Endometrial microvascular endothelial cells (primary cell): ENCODE measurements around the gene CCT8. TPM values are rescaled to one million over a fixed set of nuclear protein-coding genes. Genes with fewer than 3 reads are reported as not detected.

ENCODE experiments used
- in situ Hi-C: cut with HindIII; loops from 2 replicates; pipeline ENCODE4 v1.10.0; 2017; ENCODE audit warnings: low sequenced_read_pairs, low pct_unique_long_range_greater_than_20kb; ENCODE audit errors: inconsistent ontology term
- total RNA-seq: library from RNA; depleted of rRNA; stranded (reverse); fragments of >200 nt; gene quantifications from one replicate; pipeline ENCODE4 v1.2.3, GENCODE V29; 2015; ENCODE audit errors: inconsistent ontology term

Gene CCT8, protein sequence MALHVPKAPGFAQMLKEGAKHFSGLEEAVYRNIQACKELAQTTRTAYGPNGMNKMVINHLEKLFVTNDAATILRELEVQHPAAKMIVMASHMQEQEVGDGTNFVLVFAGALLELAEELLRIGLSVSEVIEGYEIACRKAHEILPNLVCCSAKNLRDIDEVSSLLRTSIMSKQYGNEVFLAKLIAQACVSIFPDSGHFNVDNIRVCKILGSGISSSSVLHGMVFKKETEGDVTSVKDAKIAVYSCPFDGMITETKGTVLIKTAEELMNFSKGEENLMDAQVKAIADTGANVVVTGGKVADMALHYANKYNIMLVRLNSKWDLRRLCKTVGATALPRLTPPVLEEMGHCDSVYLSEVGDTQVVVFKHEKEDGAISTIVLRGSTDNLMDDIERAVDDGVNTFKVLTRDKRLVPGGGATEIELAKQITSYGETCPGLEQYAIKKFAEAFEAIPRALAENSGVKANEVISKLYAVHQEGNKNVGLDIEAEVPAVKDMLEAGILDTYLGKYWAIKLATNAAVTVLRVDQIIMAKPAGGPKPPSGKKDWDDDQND
- total RNA-seq, result 268 TPM

- in situ Hi-C loops, result no loop called here
Observed at GRCh38 chr21:29073222-29074006, at the start of gene CCT8. CCT8 (minus strand) TSS chr21:29073648; CDS start chr21:29073590, 58 bp downstream.

DNA sequence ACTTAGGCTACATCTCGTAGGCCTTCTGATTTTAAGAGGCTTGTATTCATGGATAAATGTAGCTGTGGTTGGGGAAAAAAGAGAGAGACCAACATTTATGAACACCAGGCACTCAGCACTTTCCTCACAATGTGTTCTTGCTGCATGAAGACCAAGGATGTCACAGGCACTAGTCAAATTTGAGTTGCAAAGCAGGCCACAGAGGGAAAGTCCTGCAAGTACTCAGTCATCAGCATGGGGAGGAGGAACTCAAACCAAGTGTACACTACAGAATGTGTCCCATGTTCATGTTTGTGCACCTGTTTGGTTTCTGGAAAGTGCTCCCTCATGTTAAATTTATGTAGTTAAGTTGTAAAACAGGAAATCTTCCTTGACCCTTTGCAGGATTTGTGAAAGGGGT is 48.3 kb upstream of the CCT8 start:
- in situ Hi-C loops, result no loop called here

DNA sequence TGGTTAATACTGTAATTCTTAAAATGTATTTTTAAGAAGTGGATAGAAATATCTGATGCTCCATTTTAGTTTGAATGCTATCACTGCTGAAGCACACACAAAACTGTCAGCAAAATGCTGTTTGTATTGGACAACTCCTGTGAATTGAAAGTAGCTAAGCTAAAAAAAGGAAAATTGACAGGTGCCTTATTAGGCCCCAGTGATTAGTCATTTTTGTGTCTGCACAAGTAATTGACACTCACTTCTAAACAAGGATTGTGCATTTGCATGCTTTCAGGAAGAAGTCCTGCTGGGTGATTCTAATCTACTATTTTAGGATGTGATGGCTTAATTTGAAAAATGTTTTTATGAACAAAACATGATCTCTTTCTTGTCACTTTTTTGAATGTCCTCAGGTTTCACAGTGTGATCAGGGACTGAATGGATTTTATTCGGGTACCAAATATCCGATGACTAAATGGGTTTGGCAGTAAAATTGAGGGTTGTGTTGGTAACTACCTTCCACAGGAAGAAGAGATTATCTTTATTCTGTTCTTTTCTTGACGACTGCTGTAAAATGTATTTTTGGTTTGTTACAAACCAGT is 44.0 kb upstream of the CCT8 start:
- in situ Hi-C loops, result no loop called here

- in situ Hi-C loops, result no loop called here
Observed at GRCh38 chr21:29115899-29116298, 42.5 kb upstream of the CCT8 start.

- in situ Hi-C loops, result no loop called here
Observed at GRCh38 chr21:29114765-29115500, 41.5 kb upstream of the CCT8 start.

DNA sequence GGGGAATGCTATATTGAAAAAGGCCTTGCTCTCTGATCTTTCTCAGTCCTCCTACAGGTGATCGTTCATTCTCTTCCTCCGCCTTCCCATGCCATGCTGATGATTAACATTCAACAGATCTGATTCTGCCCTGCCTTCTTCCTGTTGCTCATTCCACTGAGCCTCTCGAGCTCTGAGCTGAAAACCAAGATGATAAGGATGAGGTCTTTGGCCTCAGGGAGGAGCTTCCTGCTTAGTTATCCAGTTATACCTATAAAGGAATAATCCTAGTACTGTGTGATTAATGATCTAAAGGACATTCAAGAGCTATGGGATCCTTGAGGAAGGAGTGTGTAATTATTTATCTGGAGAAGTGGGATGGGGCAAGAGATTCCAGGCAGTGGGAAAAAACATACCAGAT is 31.8 kb upstream of the CCT8 start:
- in situ Hi-C loops, result no loop called here

DNA sequence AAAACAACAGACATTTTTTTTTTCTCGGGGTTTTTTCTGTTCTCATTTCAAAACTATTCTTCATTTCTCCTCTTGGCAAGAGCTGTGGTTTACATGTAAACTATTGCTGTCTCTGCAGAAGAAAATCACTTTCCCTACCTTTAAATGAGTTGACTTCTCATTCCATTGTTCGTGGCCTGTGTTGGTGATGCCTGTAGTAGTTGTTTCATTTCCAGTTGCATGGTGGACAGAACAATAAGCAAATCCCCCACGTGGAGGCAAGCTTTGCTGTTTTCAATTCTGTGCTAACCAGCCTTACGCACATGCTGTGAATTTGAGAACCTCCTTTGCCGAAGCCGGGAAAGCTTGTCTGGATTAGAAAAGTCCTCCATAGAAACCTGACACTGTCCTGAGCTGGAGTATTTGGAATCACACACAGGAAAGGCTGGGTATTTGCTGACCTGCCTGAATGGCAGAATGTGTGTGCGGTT is 30.8 kb upstream of the CCT8 start:
- in situ Hi-C loops, result no loop called here

GRCh38 chr21:29102791-29103257 is 29.4 kb upstream of the CCT8 start:
- in situ Hi-C loops, result no loop called here

DNA sequence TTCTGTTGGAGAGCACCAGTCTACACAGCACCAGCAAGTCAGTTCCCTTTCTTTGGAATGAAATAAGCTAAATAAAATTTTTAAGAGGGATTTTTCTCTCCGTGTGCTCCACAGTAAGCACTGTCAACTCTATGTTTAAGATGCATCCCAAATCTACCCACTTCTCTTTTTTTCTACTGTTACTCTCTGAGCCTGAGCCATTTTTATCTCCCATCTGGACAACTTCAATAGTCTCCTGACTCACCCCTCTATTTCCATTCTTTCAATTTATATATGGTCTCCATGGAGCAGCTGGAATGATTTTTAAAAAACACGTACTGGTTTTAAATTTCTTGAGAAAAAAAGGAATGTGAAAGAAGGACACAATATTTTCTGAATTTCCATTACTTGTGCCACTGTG is 24.7 kb upstream of the CCT8 start:
- in situ Hi-C loops, result loop anchor here (25.0 kb wide), 1 partner anchor 264 kb away; no protein-coding TSS in a partner anchor

DNA sequence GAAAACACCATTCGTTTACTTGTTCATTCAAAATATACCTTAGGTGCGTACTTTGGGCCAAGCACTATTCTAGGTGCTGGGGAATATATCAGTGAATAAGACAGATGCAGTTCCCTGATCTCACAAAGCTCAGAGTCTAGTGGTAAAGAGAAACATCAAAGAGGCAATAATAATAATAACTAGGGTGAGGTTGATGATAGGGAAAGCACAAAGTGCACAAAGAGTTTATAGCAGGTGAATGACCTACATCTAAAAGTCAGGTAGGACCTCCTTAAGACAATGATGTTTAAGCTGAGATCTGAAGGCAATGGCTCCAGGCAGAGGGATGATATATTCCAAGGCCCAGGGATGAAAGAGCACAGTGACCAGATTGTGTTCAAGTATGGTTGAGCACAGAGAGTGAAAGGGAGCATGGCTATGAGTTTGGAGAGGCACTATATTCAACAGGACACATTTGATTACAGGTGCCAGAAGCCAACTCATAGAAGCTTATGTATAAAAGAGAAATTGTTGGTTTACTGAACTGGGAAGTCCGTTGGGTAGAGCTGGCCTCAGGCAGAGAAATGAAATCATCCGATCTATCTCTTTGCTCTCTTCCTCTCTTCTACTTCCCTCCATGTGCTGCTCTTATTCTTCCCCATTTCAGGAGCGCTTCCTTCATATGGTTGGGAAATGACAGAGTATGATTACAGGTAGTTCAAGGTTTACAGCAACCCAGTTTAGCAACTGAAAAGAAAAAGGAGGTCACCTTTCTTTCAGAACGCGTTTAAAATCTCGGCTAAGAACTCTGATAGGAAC is 23.0 kb upstream of the CCT8 start:
- in situ Hi-C loops, result loop anchor here (25.0 kb wide), 1 partner anchor 266 kb away; no protein-coding TSS in a partner anchor

DNA sequence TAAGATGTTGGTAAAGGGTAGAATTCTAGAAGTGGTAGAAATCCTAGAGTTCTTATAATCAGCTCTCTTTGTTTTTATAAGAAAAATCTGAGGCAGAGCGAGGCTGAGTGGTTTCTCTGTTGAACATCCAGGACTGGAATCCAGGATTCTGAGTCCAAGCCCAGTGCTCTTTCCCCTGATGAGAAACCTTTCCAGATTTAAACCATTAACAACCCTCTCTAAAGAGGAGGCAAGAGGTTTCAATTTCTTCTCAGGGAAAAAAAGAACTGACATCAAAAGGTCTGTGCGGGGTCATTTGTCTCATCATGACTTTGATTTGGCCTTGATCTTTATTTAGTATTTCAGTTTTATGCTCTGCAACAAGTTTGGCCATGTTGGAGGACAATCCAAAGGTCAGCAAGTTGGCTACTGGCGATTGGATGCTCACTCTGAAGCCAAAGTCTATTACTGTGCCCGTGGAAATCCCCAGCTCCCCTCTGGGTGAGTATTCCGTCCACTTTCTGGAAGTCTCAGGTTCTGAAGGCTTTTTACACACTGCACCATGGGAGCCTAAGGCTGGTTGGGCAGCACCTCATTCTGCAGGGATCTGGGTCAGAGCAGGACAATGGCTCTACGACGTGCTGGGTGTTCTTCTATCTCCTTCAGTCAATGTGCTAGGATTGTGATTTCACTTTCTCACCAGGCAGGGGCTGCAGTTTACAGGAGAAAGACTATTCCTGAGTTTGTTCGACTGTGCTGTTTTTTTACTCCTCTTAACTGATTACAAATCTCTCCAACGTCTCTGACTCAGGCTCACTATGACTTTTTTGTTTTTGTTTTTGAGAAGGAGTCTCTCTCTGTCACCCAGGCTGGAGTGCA is 18.9 kb upstream of the CCT8 start:
- in situ Hi-C loops, result loop anchor here (25.0 kb wide), 1 partner anchor 270 kb away; no protein-coding TSS in a partner anchor

GRCh38 chr21:29091033-29091432 is 17.6 kb upstream of the CCT8 start:
- in situ Hi-C loops, result loop anchor here (25.0 kb wide), 1 partner anchor 271 kb away; no protein-coding TSS in a partner anchor

GRCh38 chr21:29085106-29085752 is 11.8 kb upstream of the CCT8 start:
- in situ Hi-C loops, result loop anchor here (25.0 kb wide), 1 partner anchor 277 kb away; no protein-coding TSS in a partner anchor

- in situ Hi-C loops, result loop anchor here (25.0 kb wide), 1 partner anchor 278 kb away; no protein-coding TSS in a partner anchor
Observed at GRCh38 chr21:29084372-29084771, 10.9 kb upstream of the CCT8 start.

- in situ Hi-C loops, result loop anchor here (25.0 kb wide), 1 partner anchor 279 kb away; no protein-coding TSS in a partner anchor
Observed at GRCh38 chr21:29083306-29083705, 9.9 kb upstream of the CCT8 start.
